NOMO-1 treated with DMSO at 0.1 percent for 48 hours (cell line): ENCODE results near the gene BEAN1.

Experiments used
- DNase-seq: peaks from one replicate; lab custom pipeline; 2025; ENCODE audit not compliant: unreplicated experiment; lab: John Stamatoyannopoulos, UW

Gene BEAN1

DNA sequence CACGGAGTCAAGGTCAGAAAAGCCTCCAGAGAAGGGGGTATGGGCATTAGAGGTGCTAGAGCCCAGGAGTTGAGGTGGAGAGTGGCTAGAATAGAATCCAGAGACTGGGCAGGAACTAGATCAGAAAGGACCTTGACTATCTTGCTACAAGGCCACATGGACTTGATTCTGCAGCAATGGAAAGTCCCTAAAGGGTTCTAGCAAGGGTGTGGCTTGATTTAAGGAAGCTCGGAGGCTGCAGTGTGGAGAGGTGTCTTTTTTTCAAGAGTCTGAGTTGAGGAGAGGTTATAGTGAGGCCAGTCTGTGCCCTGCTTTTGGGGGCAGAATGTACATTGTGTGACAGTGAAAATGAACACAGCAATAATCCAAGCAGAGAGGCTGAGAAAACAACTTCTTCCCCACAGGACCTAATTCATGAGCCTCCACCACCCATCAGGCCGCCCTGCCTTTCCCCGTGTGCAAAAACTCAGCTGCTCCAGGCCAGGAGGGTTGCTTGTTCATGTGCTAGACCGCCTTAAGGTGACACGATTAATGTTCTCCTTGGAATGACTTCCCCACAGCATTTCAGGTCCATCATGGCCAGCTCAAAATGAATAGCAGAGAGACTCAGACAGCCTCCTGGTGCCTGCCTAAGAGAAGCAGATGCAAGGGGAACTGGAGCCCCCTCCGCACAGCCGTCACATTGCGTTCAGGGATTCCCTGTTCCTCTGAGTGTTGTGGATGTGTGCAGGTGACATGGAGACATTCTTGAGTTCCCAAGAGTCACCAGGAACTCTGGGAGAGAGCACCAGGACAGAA, 8.7 kb upstream of the BEAN1 start:
- no peak for DNase-seq

DNA sequence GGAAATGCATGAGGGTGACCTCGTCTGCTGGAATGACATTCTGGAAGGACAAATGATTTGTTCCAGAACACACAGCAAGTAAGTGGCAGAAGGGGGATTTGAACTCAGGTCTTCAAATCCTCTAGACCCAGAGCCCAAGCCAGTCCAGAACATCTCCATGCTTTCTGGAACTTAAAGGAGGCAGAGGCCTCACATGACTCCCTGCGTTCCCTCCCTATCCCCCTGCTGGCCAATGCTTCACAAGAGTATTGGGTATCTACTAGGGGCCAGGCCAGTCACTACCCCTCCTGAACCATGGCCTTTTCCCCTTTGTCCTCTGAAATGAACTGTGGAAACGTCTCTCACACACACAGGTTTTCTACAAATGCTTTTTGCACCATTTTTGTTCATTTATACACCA, 7.6 kb upstream of the BEAN1 start:
- no peak for DNase-seq

DNA sequence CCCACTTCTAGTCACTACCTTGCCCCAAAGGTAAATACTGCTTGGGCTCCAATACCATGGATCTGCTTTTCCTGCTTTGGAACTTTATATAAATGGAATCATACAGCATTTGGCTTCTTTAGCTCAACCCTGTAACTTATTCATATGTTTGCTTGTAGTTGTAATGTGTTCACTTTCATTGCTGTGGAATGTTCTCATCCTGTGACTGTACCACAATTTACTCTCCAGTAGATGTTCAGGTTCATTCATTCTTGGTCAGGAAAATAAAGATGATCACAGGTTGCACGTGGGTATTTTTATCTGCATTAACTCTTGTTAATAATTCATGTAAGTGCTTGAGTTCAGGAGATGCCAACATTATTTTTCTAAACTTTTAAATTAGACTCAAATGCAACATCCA, 6.7 kb upstream of the BEAN1 start:
- DNase-seq: no peak

DNA sequence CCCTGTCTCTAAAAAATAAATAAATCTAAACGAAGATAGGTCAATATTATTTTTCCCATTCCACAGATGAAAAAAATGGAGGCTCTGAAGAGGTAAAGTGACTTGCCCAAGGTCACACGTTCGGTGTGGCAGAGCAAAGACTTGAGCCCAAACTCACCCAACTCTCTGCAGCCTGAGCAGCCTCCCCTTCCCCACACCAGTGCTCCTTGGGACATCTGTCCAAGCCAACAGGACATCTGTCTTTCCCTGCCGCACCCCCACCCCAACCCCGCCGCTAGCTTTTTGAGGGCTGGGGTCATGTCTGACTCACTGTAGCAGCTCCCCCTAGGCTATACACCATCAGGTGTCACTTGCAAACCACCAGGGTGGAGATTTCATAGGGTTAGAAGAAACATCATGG, 5.2 kb upstream of the BEAN1 start:
- DNase-seq: no peak

DNA sequence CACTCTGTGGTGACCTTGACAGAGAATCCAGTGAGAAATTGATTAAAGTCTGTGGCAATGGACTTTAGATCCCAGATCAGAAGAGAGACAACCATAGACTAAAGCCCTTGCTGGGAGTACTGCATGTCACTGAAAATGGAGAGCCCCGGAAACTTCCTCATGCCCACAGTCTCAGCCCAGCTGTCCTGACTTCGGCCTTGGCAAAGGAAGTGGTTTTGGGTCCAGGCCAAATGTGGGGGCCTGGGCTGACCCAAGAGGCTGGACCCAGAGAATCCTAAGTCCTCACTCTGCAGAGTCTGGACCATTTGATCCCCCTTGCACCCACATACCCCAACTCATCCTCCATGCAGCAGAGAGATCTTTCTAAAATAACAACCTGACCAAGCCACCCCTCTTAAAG, 4.7 kb upstream of the BEAN1 start:
- no peak for DNase-seq

DNA sequence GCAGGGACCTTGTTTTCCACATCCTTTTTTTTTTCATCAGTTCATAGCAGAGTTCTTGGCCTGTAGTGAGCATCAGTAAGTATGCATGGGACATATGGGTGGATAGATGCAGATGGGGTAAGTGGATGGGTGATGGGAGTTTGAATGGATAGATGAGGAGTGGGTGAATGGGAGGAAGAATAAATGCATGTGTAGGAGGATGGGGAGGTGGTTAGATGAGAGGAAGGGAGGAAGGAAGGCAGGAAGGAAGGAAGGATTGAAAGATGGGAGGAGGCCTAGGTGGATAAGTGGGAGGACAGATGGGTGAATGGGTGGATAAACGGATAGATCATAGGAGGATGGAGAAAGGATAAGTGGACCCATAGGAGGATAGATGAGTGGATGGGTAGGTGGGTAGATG, 3.9 kb upstream of the BEAN1 start:
- no peak for DNase-seq

- no peak for DNase-seq
Measured at GRCh38 chr16:66425651-66426050, 1.4 kb upstream of the BEAN1 start.

DNA sequence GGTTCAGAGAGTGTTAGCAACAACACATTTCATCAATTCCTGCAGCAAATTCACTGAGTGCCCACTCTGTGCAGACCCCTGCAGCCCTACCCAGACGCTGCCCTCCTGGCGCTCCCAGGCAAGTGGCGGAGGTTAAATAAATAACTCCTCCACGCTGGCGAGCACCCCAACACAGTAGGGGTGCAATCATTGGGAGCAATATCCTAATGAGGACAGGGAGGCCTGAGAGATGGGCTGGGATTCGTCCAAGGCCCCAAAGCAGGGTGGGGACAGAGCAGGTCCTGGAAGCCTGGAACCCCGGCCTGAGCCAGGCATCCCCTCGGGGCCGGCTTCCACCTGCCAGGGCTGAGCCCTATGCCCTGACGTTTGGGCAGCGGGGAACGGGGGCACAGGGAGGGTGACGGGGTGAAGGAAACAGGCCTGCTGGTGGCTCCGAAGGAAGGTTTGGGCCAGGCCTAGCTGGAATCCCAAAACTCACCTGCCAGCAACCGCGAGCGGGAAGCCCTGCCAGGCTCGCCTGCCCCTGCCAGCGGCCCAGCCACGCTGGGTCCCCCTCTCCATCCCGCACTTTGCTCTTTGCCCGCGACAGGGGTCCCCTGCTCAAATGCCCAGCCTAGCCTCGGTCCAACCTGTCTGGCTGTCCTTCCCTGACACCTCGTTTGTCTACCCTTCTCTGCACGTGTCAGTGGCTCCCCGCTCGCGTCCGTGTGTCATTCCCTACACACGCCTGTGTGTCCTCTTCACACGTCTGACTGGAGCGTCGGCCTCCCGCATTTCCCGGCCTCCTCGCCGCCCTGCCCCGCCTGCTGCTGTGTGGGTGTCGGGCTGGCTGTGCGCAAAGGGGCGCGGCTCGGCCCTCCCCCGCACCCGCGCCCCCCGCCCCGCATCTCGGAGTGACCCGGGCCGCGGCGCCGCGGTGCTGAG, 721 bp upstream of the BEAN1 start:
- DNase-seq: no peak

- DNase-seq: peak; percentile 8
Measured at GRCh38 chr16:66427871-66428681, 981 bp downstream of the BEAN1 start.

DNA sequence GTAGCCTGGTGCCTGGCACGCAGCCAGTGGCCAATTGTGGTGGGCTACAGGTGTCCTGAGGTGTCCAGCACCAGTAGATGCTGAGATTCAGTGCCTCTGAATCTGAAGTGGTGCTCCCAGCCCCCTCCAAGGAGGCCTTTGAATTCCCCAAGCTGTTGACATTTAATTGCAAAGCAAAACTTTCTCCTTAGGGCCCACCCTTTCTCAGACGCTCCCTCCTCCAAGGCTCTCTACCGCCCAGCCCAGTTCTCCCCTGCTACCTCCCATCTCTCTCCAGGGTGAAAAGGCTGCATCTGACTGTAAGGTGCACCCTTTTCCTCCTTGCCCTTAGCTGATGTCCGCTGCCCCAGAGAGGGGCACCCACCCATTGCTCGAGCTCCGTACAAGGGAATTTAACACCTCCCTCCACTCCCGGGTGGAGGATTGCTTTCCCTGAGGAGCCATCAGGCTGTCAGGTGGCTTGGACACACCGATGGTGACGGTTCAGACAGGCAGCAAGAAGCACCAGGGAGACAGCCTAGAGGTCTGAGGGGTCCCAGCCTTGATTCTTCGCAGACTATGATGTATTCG, 1.7 kb downstream of the BEAN1 start:
- no peak for DNase-seq

DNA sequence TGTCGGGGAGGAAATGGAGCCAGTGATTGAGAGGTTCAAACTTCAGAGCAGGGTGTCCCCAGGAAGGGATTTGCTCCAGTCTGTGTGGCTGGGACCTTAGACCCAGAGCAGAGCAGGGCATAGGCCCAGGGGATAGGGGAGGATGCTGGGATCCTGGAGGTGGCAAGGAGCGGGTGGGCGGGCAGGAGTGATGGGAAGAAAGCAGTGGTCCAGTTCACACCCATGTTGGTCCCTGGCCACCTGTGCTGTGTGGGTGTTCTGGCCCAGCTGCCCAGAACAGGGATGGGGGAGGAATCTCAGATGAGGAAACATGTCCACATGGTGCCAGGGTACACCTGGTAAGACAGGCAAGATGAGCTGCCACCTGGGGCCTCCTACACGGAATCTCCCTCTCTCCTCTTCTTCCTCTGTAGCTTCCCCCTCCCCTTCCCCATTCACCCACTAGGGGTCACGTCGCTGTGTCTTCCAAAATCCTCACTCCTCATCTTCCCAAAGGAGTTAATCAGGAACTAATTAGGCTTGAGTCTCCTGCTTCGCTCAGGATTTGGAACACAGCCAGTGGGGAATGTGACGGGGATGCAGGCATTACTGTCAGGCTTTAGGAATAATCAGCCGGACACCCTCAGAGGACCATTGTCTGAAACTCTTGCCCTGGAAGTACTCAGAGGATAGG, 2.3 kb downstream of the BEAN1 start:
- no peak for DNase-seq

GRCh38 chr16:66430214-66430613, 3.1 kb downstream of the BEAN1 start:
- DNase-seq: no peak

DNA sequence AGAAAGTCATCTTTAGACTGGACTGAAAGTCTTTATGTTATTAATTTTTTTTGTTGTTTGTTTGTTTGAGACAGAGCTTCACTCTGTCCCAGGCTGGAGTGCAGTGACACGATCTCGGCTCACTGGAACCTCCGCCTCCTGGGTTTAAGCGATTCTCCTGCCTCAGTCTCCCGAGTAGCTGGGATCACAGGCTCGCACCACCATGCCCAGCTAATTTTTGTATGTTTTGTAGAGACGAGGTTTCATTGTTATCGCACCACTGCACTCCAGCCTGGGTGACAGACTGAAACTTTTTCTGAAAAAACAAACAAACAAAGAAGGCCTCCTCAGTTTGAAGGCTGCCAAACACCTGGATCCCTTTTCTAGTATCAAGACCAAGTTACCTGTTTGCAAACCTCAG, 4.7 kb downstream of the BEAN1 start:
- DNase-seq: no peak

- no peak for DNase-seq
Measured at GRCh38 chr16:66432429-66432828, 5.3 kb downstream of the BEAN1 start.

DNA sequence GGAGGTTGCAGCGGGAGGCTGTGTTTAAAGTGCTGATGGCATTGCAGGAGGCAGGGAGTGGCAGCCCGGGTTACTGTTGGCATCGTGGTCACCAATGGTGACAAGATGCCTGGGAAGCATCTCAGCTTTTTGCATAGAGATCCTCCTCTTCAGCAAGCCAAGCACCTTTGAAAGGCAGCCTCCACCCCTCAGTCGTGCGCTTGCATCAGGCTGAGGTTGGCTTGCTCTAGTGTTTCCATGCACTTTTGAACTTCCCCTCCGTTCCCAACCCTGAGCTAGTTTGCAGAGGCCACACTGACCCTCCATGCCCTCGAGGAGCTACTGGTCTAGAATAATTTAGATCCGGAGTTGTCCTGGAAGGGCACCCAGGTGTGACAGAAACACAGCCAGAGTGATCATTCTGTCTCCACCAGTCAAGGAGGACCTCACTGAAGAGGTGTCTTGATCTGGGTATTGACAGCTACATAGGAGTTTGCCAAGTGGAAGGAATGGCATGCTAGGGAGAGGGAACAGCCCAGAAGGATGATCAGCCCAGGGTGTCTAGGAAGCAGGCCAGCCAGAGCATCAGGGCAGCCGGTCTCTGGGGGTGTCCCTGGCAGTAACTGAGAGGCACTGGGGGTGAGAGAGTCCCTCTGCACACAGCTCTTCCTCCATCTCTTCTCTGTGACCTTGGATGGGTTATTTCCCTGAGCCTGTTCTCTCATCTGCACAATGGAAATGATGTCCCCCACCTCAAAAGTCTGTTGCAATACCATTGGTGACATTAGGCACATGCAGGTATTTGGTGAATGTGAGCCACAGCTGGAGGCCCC, 7.7 kb downstream of the BEAN1 start:
- no peak for DNase-seq

- no peak for DNase-seq
Measured at GRCh38 chr16:66435896-66436295, 8.8 kb downstream of the BEAN1 start.

GRCh38 chr16:66437391-66437945, 10.4 kb downstream of the BEAN1 start:
- DNase-seq: no peak

GRCh38 chr16:66438536-66438935, 11.4 kb downstream of the BEAN1 start:
- DNase-seq: no peak

GRCh38 chr16:66439051-66439730, 12.1 kb downstream of the BEAN1 start:
- DNase-seq: no peak
